HEK293 (cell line): ENCODE results near the gene CILP.
A peak's percentile ranks its signal among the peaks of the same experiment; 100 is the strongest.

Source experiments
- MZF1 ChIP-seq: fragments of 450-650 bp; formaldehyde crosslinking; IDR thresholded peaks from 2 replicates; pipeline ENCODE4 v1.5.1; 2017; ENCODE audit warnings: missing biosample characterization, missing genetic modification characterization, borderline replicate concordance
- PATZ1 ChIP-seq: fragments of 450-650 bp; formaldehyde crosslinking; IDR thresholded peaks from 2 replicates; pipeline ENCODE4 v1.5.1; 2016; ENCODE audit warnings: missing biosample characterization, missing genetic modification characterization
- REPIN1 ChIP-seq: fragments of 450-650 bp; formaldehyde crosslinking; IDR thresholded peaks from 2 replicates; pipeline ENCODE4 v1.5.1; 2017; ENCODE audit warnings: missing biosample characterization, missing genetic modification characterization, low read depth
- SP7 ChIP-seq: fragments of 450-650 bp; formaldehyde crosslinking; IDR thresholded peaks from 2 replicates; pipeline ENCODE4 v1.5.1; 2016; ENCODE audit warnings: missing biosample characterization, missing genetic modification characterization
- YY1 ChIP-seq: fragments of 450-650 bp; formaldehyde crosslinking; IDR thresholded peaks from 2 replicates; pipeline ENCODE4 v1.5.1; 2018; ENCODE audit warnings: missing biosample characterization, missing genetic modification characterization
- ZBTB11 ChIP-seq: fragments of 450-650 bp; formaldehyde crosslinking; conservative IDR thresholded peaks from 2 replicates; pipeline ENCODE4 v1.5.1; 2016; ENCODE audit warnings: low read depth, missing biosample characterization, missing genetic modification characterization
- ZBTB17 ChIP-seq: fragments of 450-650 bp; formaldehyde crosslinking; IDR thresholded peaks from 2 replicates; pipeline ENCODE4 v1.5.1; 2016; ENCODE audit warnings: missing biosample characterization, missing genetic modification characterization
- ZBTB21 ChIP-seq: fragments of 450-650 bp; formaldehyde crosslinking; IDR thresholded peaks from 2 replicates; pipeline ENCODE4 v1.5.1; 2017; ENCODE audit warnings: missing biosample characterization, missing genetic modification characterization
- ZBTB26 ChIP-seq: fragments of 450-650 bp; formaldehyde crosslinking; optimal IDR thresholded peaks from 2 replicates; pipeline ENCODE3; 2016; ENCODE audit warnings: missing biosample characterization, mild to moderate bottlenecking, missing genetic modification characterization
- ZNF140 ChIP-seq: fragments of 450-650 bp; formaldehyde crosslinking; IDR thresholded peaks from 2 replicates; pipeline ENCODE4 v1.5.1; 2016; ENCODE audit warnings: missing biosample characterization, missing genetic modification characterization
- ZNF157 ChIP-seq: fragments of 450-650 bp; formaldehyde crosslinking; IDR thresholded peaks from 2 replicates; pipeline ENCODE4 v1.5.1; 2016; ENCODE audit warnings: missing biosample characterization, missing genetic modification characterization
- ZNF274 ChIP-seq, 2 experiments: fragments of 200-500 bp in 1 of 2; fragments of 450-650 bp in 1 of 2; sonication (Bioruptor generic) in 1 of 2; formaldehyde crosslinking in 1 of 2; IDR thresholded peaks; 2 replicates each; pipeline versions ENCODE4 v1.5.1 to v1.6.1; 2014 to 2016; ENCODE audit warnings: borderline replicate concordance in 1 of 2, inconsistent platforms in 1 of 2, low read length in 1 of 2, missing biosample characterization in 1 of 2, missing genetic modification characterization in 1 of 2
- ZNF292 ChIP-seq: fragments of 450-650 bp; formaldehyde crosslinking; IDR thresholded peaks from 2 replicates; pipeline ENCODE4 v1.5.1; 2016; ENCODE audit warnings: low read depth, missing biosample characterization, missing genetic modification characterization, borderline replicate concordance
- ZNF302 ChIP-seq: fragments of 450-650 bp; formaldehyde crosslinking; IDR thresholded peaks from 2 replicates; pipeline ENCODE4 v1.5.1; 2016; ENCODE audit warnings: missing biosample characterization, missing genetic modification characterization, low read depth
- ZNF324 ChIP-seq: fragments of 450-650 bp; formaldehyde crosslinking; IDR thresholded peaks from 2 replicates; pipeline ENCODE4 v1.5.1; 2016; ENCODE audit warnings: missing biosample characterization, missing genetic modification characterization
- ZNF366 ChIP-seq: fragments of 450-650 bp; formaldehyde crosslinking; conservative IDR thresholded peaks from 2 replicates; pipeline ENCODE4 v1.5.1; 2016; ENCODE audit warnings: missing biosample characterization, missing genetic modification characterization
- ZNF510 ChIP-seq: fragments of 450-650 bp; formaldehyde crosslinking; IDR thresholded peaks from 2 replicates; pipeline ENCODE4 v1.5.1; 2018; ENCODE audit warnings: mild to moderate bottlenecking, missing genetic modification characterization, missing biosample characterization; ENCODE audit not compliant: insufficient replicate concordance
- ZNF561 ChIP-seq: fragments of 450-650 bp; IDR thresholded peaks from 2 replicates; pipeline ENCODE4 v1.5.1; 2018; ENCODE audit warnings: missing biosample characterization, missing genetic modification characterization, borderline replicate concordance
- ZNF626 ChIP-seq: fragments of 450-650 bp; sonication (Bioruptor Pico); formaldehyde crosslinking; IDR thresholded peaks from 2 replicates; pipeline ENCODE4 v1.5.1; 2018; ENCODE audit warnings: missing biosample characterization, missing genetic modification characterization, inconsistent platforms
- ZSCAN5A ChIP-seq: fragments of 450-650 bp; formaldehyde crosslinking; IDR thresholded peaks from 2 replicates; pipeline ENCODE4 v1.5.1; 2016; ENCODE audit warnings: missing biosample characterization, missing genetic modification characterization
- TF ChIP-seq, protein P1 (sequence below): fragments of 450-650 bp; formaldehyde crosslinking; conservative IDR thresholded peaks from 2 replicates; pipeline ENCODE4 v1.5.1; 2016; ENCODE audit warnings: low read depth, missing biosample characterization, missing genetic modification characterization

CILP gene

DNA sequence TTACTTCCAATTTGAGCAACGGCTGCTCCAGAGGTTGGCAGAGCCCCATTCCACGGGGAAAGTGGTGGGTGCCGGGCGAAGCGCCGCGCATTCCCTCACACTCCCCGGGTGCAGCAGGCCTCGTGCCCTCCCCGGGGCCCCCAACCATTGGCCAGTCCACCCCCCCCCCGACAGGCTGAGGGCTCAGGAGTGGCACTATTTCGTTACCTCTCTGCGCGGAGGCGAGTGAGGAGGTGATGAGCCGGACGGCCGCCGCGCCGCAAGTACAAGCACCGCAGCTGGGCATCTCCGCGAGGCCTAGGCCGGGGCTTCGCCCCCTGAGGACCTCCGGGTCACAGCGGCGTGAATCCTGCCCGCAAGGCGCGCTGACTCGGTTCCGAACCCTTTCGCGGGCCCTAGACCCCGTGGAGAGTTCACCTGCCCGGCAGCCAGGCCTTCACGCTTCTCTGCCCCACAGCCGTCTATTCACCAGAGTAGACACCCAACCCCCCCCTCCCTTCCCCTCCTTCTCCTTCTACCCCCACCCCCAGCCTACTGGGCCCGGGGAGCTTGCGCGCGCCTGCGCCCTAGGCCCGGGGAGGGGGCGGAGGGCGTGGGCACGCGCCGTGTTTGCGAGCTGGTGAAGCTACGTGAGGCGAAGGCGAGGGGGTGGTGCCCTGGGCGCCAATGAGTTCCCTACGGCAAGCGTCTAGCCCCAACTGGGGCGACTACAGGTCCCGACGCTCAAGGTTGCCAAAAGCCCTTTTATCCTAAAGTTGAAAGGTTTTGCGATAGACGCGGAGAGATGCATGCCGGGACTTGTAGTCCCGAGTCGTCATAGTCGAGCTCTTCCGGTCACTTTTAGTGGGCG is 26.2 kb downstream of the CILP start, which contains the start of gene CLPX (continued):
- TF ChIP-seq ZNF510 (tag by site-specific recombination) (no peak), ZNF292 (tag by site-specific recombination) (no peak), PATZ1 (tag by site-specific recombination) (peak; percentile 87), SP7 (tag by site-specific recombination) (0 out of 2 replicates have a peak, but pooled peaks have one; percentile 37), MZF1 (no peak), ZBTB26 (peak; percentile 77), ZNF274 (IDR thresholded peaks at IDR 0.05; ENCODE audit: low read length) (no peak), ZNF274 (tag by site-specific recombination; IDR thresholded peaks at IDR 0.05; ENCODE audit: borderline replicate concordance) (no peak), ZNF140 (no peak), ZBTB17 (peak; percentile 72), ZBTB11 (tag by site-specific recombination) (peak; percentile 54; the same call in 1 of the 2 replicates), ZNF626 (tag by site-specific recombination) (no peak), YY1 (no peak), ZNF324 (tag by site-specific recombination) (peak; percentile 35; the same call in 1 of the 2 replicates), ZSCAN5A (tag by site-specific recombination) (0 out of 2 replicates have a peak, but pooled peaks have one; percentile 71), ZNF302 (tag by site-specific recombination) (no peak), REPIN1 (tag by site-specific recombination) (no peak), ZNF157 (tag by site-specific recombination) (no peak), ZNF366 (tag by site-specific recombination) (no peak), ZNF561 (tag by site-specific recombination) (no peak; the same call in 1 of the 2 replicates), ZBTB21 (no peak; the same call in 1 of the 2 replicates)
- TF ChIP-seq, protein P1, sequence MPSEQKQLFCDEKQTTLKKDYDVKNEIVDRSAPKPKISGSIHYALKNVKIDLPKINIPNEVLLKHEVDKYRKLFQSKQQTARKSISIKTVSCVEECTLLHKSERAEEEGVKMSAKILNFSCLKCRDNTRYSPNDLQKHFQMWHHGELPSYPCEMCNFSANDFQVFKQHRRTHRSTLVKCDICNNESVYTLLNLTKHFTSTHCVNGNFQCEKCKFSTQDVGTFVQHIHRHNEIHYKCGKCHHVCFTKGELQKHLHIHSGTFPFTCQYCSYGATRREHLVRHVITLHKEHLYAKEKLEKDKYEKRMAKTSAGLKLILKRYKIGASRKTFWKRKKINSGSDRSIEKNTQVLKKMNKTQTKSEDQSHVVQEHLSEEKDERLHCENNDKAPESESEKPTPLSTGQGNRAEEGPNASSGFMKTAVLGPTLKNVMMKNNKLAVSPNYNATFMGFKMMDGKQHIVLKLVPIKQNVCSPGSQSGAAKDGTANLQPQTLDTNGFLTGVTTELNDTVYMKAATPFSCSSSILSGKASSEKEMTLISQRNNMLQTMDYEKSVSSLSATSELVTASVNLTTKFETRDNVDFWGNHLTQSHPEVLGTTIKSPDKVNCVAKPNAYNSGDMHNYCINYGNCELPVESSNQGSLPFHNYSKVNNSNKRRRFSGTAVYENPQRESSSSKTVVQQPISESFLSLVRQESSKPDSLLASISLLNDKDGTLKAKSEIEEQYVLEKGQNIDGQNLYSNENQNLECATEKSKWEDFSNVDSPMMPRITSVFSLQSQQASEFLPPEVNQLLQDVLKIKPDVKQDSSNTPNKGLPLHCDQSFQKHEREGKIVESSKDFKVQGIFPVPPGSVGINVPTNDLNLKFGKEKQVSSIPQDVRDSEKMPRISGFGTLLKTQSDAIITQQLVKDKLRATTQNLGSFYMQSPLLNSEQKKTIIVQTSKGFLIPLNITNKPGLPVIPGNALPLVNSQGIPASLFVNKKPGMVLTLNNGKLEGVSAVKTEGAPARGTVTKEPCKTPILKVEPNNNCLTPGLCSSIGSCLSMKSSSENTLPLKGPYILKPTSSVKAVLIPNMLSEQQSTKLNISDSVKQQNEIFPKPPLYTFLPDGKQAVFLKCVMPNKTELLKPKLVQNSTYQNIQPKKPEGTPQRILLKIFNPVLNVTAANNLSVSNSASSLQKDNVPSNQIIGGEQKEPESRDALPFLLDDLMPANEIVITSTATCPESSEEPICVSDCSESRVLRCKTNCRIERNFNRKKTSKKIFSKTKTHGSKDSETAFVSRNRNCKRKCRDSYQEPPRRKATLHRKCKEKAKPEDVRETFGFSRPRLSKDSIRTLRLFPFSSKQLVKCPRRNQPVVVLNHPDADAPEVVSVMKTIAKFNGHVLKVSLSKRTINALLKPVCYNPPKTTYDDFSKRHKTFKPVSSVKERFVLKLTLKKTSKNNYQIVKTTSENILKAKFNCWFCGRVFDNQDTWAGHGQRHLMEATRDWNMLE (tag by site-specific recombination) = peak; percentile 45; the same call in 1 of the 2 replicates
